T-cell (primary cell): Measurements from ENCODE around the gene LMAN2L. TPM values are rescaled to one million over a fixed set of nuclear protein-coding genes. Genes with fewer than 3 reads are reported as not detected.

Experiments used
- ATAC-seq, 4 experiments: fragments of 200-7000 bp in 3 of 4; fragments of 150-1000 bp in 1 of 4; cut with Tn5 transposase; replicated peaks in 1 of 4; 1 replicate in 3 of 4; 2 replicates in 1 of 4; pipeline ENCODE4 v1.10.0; 2021; ENCODE audit warnings: moderate library complexity in 3 of 4, mild to moderate bottlenecking in 2 of 4, moderate number of reproducible peaks in 1 of 4
- CTCF ChIA-PET, 2 donors: fragments of 300-600 bp; sonication (Branson Sonifier 250); formaldehyde crosslinking; loops; one replicate each; lab custom pipeline; 2022; ENCODE audit warnings: antibody characterized with exemption in 2 of 2; lab: Charles Lee
- POLR2A ChIA-PET, 2 donors: fragments of 300-600 bp; sonication (Branson Sonifier 250); formaldehyde crosslinking; loops; one replicate each; lab custom pipeline; 2022; ENCODE audit warnings: antibody characterized with exemption in 2 of 2; lab: Charles Lee
- DNase-seq, 35 experiments: peaks; one replicate each; pipeline versions ENCODE4 v3.0.0 to v3.0.0-alpha.2; 2013 to 2023
- H3K27ac ChIP-seq: one replicate; pipeline ENCODE4 v1.5.1; 2013; ENCODE audit warnings: low read length
- H3K27me3 ChIP-seq, 2 experiments: replicated peaks in 1 of 2; 1 replicate in 1 of 2; 2 replicates in 1 of 2; pipeline versions ENCODE4 v1.6.1 to v1.7.0; 2013; ENCODE audit warnings: low read length in 1 of 2, mixed read lengths in 1 of 2; ENCODE audit not compliant: control insufficient read depth in 2 of 2, insufficient read depth in 2 of 2; ENCODE audit errors: extremely low read depth in 1 of 2
- H3K36me3 ChIP-seq, 2 donors: 1 replicate in 1 of 2; 2 replicates in 1 of 2; pipeline versions ENCODE4 v1.6.1 to v1.7.0; 2013; ENCODE audit warnings: low read length in 1 of 2; ENCODE audit not compliant: control insufficient read depth in 2 of 2, insufficient read depth in 1 of 2; ENCODE audit errors: extremely low read depth in 1 of 2
- H3K4me1 ChIP-seq, 2 experiments: 1 replicate in 1 of 2; 2 replicates in 1 of 2; pipeline versions ENCODE4 v1.6.1 to v1.7.0; 2013; ENCODE audit warnings: low read length in 2 of 2, mixed read lengths in 1 of 2; ENCODE audit not compliant: insufficient read depth in 2 of 2, control insufficient read depth in 1 of 2; ENCODE audit errors: extremely low read depth in 1 of 2
- H3K4me3 ChIP-seq, 2 donors: 1 replicate in 1 of 2; 2 replicates in 1 of 2; pipeline versions ENCODE4 v1.5.1 to v1.7.0; 2013; ENCODE audit warnings: mild to moderate bottlenecking in 2 of 2, low read length in 1 of 2, moderate library complexity in 1 of 2; ENCODE audit not compliant: control insufficient read depth in 1 of 2; ENCODE audit errors: extremely low read depth in 1 of 2
- H3K9me3 ChIP-seq: 2 replicates; pipeline ENCODE4 v1.7.0; 2013
- H3K27ac Mint-ChIP-seq, 2 donors: one replicate each; pipeline ENCODE4 v1.8.0; 2020 to 2021; ENCODE audit warnings: mild to moderate bottlenecking in 2 of 2, mixed read lengths in 2 of 2
- H3K27me3 Mint-ChIP-seq, 2 donors: one replicate each; pipeline ENCODE4 v1.8.0; 2021 to 2022; ENCODE audit warnings: mixed read lengths in 2 of 2
- H3K36me3 Mint-ChIP-seq: one replicate; pipeline ENCODE4 v1.8.0; 2021; ENCODE audit warnings: mixed read lengths
- H3K4me1 Mint-ChIP-seq, 3 donors: one replicate each; pipeline ENCODE4 v1.8.0; 2020 to 2022; ENCODE audit warnings: mixed read lengths in 3 of 3, mild to moderate bottlenecking in 1 of 3
- H3K4me3 Mint-ChIP-seq, 3 donors: one replicate each; pipeline ENCODE4 v1.8.0; 2020 to 2022; ENCODE audit warnings: mild to moderate bottlenecking in 3 of 3, mixed read lengths in 3 of 3, moderate library complexity in 3 of 3
- H3K9me3 Mint-ChIP-seq, 3 donors: one replicate each; pipeline ENCODE4 v1.8.0; 2020 to 2022; ENCODE audit warnings: mixed read lengths in 3 of 3
- WGBS: methylation state at CpG from one replicate; pipeline ENCODE4 v1.1.5; 2013; ENCODE audit warnings: missing lambda C conversion rate; ENCODE audit not compliant: insufficient coverage; 5-methylcytosine and 5-hydroxymethylcytosine counted together
- total RNA-seq, 35 experiments: library from RNA in 6 of 35; stranded (reverse) in 6 of 35; fragments of 120-200 nt in 1 of 35; gene quantifications; one replicate each; pipeline versions ENCODE4 v1.2.1 to v1.2.4 and lab custom pipeline; 2013 to 2026

LMAN2L gene
- total RNA-seq, 5 donors from 2014 or later (not counting 1 experiment from before 2014, with no cell fraction given) = 4.7 to 8.9 (median 7.8) TPM

GRCh38 chr2:96729748-96730147 is 10.1 kb downstream of the LMAN2L start:
- 91% methylated on average over 5 of the region's 7 CpGs for WGBS
- H3K27ac ChIP-seq = no peak overlapping the region
- Mint-ChIP-seq H3K27ac (no peak overlapping the region), H3K27me3 (no peaks in the 10 kb centered on the region), H3K9me3 (no peaks in the 10 kb centered on the region), H3K4me3 (no peak overlapping the region), H3K4me1 (peaks cover 0 to 2% (median 0%) of the 10 kb centered on the region in 3 donors), H3K36me3 (peaks cover 46% of the 10 kb centered on the region)
- H3K4me1 ChIP-seq = no peaks in the 10 kb centered on the region
- ChIA-PET POLR2A (no interaction called here), CTCF (no interaction called here)
- peaks cover 5 to 49% of the 10 kb centered on the region in 2 donors for H3K36me3 ChIP-seq
- H3K4me3 ChIP-seq = no peak overlapping the region
- H3K9me3 ChIP-seq = no peaks in the 10 kb centered on the region
- DNase-seq (no peak), ATAC-seq (no peak)
- no peaks in the 10 kb centered on the region for H3K27me3 ChIP-seq

- no peaks in the 10 kb centered on the region for H3K4me1 Mint-ChIP-seq
- no peaks in the 10 kb centered on the region for H3K4me1 ChIP-seq
- WGBS = 100% methylated on average over 2 of the region's 5 CpGs
- CTCF ChIA-PET = no interaction called here
- POLR2A ChIA-PET = no interaction called here
- no peak overlapping the region for H3K27ac ChIP-seq
- DNase-seq (no peak), ATAC-seq (no peak)
- H3K4me3 Mint-ChIP-seq = no peak overlapping the region
- H3K4me3 ChIP-seq = no peak overlapping the region
- H3K36me3 ChIP-seq = peaks cover 5 to 36% of the 10 kb centered on the region in 2 donors
- no peaks in the 10 kb centered on the region for H3K9me3 ChIP-seq
- no peaks in the 10 kb centered on the region for H3K9me3 Mint-ChIP-seq
- H3K36me3 Mint-ChIP-seq = peaks cover 34% of the 10 kb centered on the region
- no peaks in the 10 kb centered on the region for H3K27me3 ChIP-seq
- H3K27me3 Mint-ChIP-seq = no peaks in the 10 kb centered on the region
- H3K27ac Mint-ChIP-seq = no peak overlapping the region
Observed at GRCh38 chr2:96727431-96727830, 12.4 kb downstream of the LMAN2L start.

DNA sequence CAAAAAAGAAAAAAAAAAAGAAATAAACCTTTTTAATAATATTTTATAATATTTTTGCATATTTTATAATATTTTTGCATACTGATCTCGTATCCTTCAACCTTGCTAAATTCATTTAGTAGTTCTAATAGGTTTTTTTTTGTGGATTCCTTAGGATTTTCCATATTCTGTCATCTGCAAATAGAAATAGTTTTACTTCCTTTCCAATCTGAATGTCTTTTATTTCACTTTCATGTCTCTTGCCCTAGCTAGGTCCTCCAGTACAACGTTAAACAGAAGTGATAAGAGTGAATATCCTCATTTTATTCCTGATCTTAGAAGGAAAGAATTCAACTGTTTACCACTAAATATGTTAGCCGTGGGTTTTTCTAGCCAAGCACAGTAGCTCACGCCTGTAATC is 13.7 kb downstream of the LMAN2L start:
- WGBS = no CpG with 5 or more reads among the region's 4 CpGs
- Mint-ChIP-seq H3K36me3 (peaks cover 31% of the 10 kb centered on the region), H3K27me3 (no peaks in the 10 kb centered on the region), H3K27ac (no peak overlapping the region), H3K4me1 (no peaks in the 10 kb centered on the region), H3K4me3 (no peak overlapping the region), H3K9me3 (no peaks in the 10 kb centered on the region)
- POLR2A ChIA-PET = no interaction called here
- Histone ChIP-seq H3K27me3 (no peaks in the 10 kb centered on the region), H3K4me3 (no peak overlapping the region), H3K4me1 (no peaks in the 10 kb centered on the region), H3K36me3 (peaks cover 2 to 26% of the 10 kb centered on the region in 2 donors), H3K9me3 (no peaks in the 10 kb centered on the region), H3K27ac (no peak overlapping the region)
- DNase-seq (no peak), ATAC-seq (no peak)
- CTCF ChIA-PET = no interaction called here

- no peaks in the 10 kb centered on the region for H3K4me1 Mint-ChIP-seq
- H3K9me3 Mint-ChIP-seq = no peaks in the 10 kb centered on the region
- CTCF ChIA-PET = interaction anchor here in 1 of 2 donors (0.7 kb wide), 1 partner anchor 75 kb away, joined by 3 read pairs; no protein-coding TSS in a partner anchor
- no peaks in the 10 kb centered on the region for H3K27me3 Mint-ChIP-seq
- H3K4me3 Mint-ChIP-seq = no peak overlapping the region
- Histone ChIP-seq H3K36me3 (peaks cover 0 to 10% of the 10 kb centered on the region in 2 donors), H3K4me3 (no peak overlapping the region), H3K27ac (no peak overlapping the region), H3K9me3 (no peaks in the 10 kb centered on the region), H3K4me1 (no peaks in the 10 kb centered on the region), H3K27me3 (no peaks in the 10 kb centered on the region)
- POLR2A ChIA-PET = no interaction called here
- no peak overlapping the region for H3K27ac Mint-ChIP-seq
- peaks cover 29% of the 10 kb centered on the region for H3K36me3 Mint-ChIP-seq
- no peak for ATAC-seq
- no peak for DNase-seq
Observed at GRCh38 chr2:96716388-96716787, 23.5 kb downstream of the LMAN2L start.

DNA sequence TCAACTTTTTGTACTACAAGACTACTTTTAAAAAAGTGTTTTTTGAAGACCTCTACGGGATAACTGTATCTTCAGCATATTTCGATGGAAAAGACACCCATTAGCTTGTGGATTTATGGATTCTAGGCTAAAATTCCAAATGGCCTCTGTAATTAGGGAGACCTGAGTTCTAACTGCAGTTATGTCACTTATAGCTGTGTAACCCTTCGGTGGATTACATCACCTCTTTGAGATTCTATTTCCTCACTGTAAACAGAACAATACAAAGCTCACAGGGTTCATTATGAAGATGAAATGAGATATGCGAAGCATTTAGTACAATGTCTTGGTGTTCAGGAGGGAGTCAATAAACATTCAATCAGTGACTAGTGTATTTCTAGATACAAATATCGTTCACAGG is 24.2 kb downstream of the LMAN2L start:
- H3K9me3 Mint-ChIP-seq = no peaks in the 10 kb centered on the region
- ChIA-PET CTCF (no interaction called here), POLR2A (no interaction called here)
- H3K36me3 ChIP-seq = peaks cover 0 to 18% of the 10 kb centered on the region in 2 donors
- H3K4me1 ChIP-seq = no peaks in the 10 kb centered on the region
- no peak overlapping the region for H3K27ac ChIP-seq
- H3K27ac Mint-ChIP-seq = no peak overlapping the region
- H3K4me3 ChIP-seq = no peak overlapping the region
- no peak for ATAC-seq
- no peak overlapping the region for H3K4me3 Mint-ChIP-seq
- H3K36me3 Mint-ChIP-seq = peaks cover 33% of the 10 kb centered on the region
- H3K27me3 Mint-ChIP-seq = no peaks in the 10 kb centered on the region
- no peaks in the 10 kb centered on the region for H3K9me3 ChIP-seq
- no peak for DNase-seq
- no CpG with 5 or more reads among the region's 5 CpGs for WGBS
- no peaks in the 10 kb centered on the region for H3K27me3 ChIP-seq
- no peaks in the 10 kb centered on the region for H3K4me1 Mint-ChIP-seq

DNA sequence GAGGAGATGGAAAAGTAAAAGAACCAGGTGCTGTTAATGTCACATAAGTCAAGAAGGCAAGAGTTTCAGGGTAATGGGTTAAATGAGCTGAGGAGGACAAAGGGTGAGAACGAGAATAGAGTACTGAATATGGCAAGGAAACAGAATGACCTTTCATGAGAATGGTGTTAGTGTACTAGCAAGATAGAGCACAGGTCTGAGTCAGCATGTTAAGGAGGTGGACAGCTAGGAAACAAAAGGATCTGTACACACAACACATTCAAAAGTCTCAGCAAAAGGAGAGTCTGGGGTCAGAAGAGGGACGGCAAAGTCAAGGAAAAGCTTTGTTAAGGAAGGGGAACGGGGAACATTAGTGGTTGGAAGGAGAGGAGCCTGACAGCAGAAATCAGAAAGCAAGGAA is 28.9 kb downstream of the LMAN2L start:
- POLR2A ChIA-PET = interaction anchor here in 1 of 2 donors (0.7 kb wide), 1 partner anchor 55 kb away, joined by 3 read pairs; no protein-coding TSS in a partner anchor
- WGBS = 80% methylated on average over 1 of the region's 3 CpGs
- Mint-ChIP-seq H3K27ac (no peak overlapping the region), H3K4me3 (no peak overlapping the region), H3K9me3 (no peaks in the 10 kb centered on the region), H3K27me3 (no peaks in the 10 kb centered on the region), H3K4me1 (no peaks in the 10 kb centered on the region), H3K36me3 (peaks cover 50% of the 10 kb centered on the region)
- Histone ChIP-seq H3K4me1 (no peaks in the 10 kb centered on the region), H3K36me3 (peaks cover 10 to 51% of the 10 kb centered on the region in 2 donors), H3K27me3 (no peaks in the 10 kb centered on the region), H3K27ac (no peak overlapping the region), H3K9me3 (no peaks in the 10 kb centered on the region), H3K4me3 (no peak overlapping the region)
- CTCF ChIA-PET = interaction anchor here in 1 of 2 donors (0.5 kb wide), 1 partner anchor 103 kb away, joined by 4 read pairs; no protein-coding TSS in a partner anchor
- DNase-seq (no peak), ATAC-seq (no peak)
